Bronchial epithelial cell (primary cell): ENCODE data around the gene SORCS2. TPM values are rescaled to one million over a fixed set of nuclear protein-coding genes. Genes with fewer than 3 reads are reported as not detected.
A peak's percentile ranks its signal among the peaks of the same experiment; 100 is the strongest.

Experiments
- DNase-seq: peaks from one replicate; pipeline ENCODE4 v3.0.0-alpha.2; 2010; ENCODE audit warnings: low read depth
- FAIRE-seq: peaks from 2 replicates; lab custom pipeline; 2011; peaks lifted over from hg19 to GRCh38; lab: Jason Lieb, UNC
- H3K27me3 ChIP-seq: 2 replicates; pipeline ENCODE4 v1.5.1; 2011; ENCODE audit warnings: low read length; ENCODE audit not compliant: control insufficient read depth, insufficient read depth
- H3K36me3 ChIP-seq: 2 replicates; pipeline ENCODE4 v1.5.1; 2011; ENCODE audit warnings: low read length; ENCODE audit not compliant: control insufficient read depth, insufficient read depth
- H3K4me3 ChIP-seq: 2 replicates; pipeline ENCODE4 v1.5.1; 2011; ENCODE audit warnings: mild to moderate bottlenecking, low read depth, low read length, control low read depth
- CTCF ChIP-seq: IDR thresholded peaks from 2 replicates; pipeline ENCODE4 v1.5.1; 2011; ENCODE audit warnings: mild to moderate bottlenecking, moderate library complexity, low read length, control low read depth, inconsistent platforms; ENCODE audit not compliant: insufficient read depth, severe bottlenecking
- total RNA-seq: library from RNA; depleted of rRNA; stranded (reverse); fragments of >200 nt; gene quantifications from 2 replicates; pipeline ENCODE4 v1.2.1, GENCODE V29; 2014

Gene SORCS2
- total RNA-seq, 1 donor from 2014 or later: under 0.01 TPM

GRCh38 chr4:7411896-7412553 lies 219.7 kb downstream of the SORCS2 start:
- FAIRE-seq (no peak), DNase-seq (no peak)
- Histone ChIP-seq H3K27me3 (no peaks in the 10 kb centered on the region), H3K36me3 (no peaks in the 10 kb centered on the region), H3K4me3 (no peak overlapping the region)
- TF ChIP-seq CTCF: no peak

DNA sequence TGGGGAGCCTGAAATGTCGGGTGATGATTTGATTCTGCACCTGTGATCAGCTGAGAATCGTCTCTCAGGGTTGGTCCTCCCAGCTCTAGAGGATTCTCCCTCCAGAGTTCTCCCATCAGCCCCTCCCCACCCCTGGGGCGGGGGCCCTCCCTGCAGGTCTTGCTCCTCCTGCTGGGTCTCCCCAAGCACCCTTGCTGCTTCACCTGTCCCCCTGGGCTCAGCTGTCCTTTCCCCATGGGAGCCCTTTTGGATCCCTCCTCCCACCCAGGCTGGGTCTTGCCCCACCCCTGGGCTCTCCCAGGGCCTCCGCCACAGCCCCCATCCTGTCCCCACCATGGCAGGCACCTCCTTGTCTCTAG lies 220.2 kb downstream of the SORCS2 start:
- FAIRE-seq (peak; percentile 77), DNase-seq (no peak)
- Histone ChIP-seq H3K4me3 (no peak overlapping the region), H3K27me3 (no peaks in the 10 kb centered on the region), H3K36me3 (no peaks in the 10 kb centered on the region)
- TF ChIP-seq CTCF: no peak

DNA sequence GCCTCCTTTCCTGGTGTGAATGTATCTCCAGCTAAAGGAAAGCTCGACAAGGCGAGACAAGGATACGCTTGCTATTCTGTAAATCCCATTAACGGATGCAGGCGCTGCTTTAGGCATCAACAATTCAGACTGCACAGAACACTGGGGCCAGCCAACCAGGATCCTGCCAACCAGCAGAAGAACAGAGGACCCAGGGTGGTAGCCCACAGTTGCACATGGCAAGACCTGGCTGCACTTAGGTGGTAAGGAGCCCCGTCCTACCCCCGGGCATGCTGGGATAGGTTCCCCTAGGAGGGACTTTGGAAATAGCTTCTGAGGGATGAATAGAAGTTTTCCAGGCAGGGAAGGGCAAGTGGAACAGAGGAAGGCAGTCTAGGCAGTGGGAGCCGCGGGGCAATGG lies 221.7 kb downstream of the SORCS2 start:
- H3K27me3 ChIP-seq: no peaks in the 10 kb centered on the region
- TF ChIP-seq CTCF: no peak
- FAIRE-seq: no peak
- H3K4me3 ChIP-seq: no peak overlapping the region
- no peaks in the 10 kb centered on the region for H3K36me3 ChIP-seq
- DNase-seq: no peak

- no peaks in the 10 kb centered on the region for H3K36me3 ChIP-seq
- no peak for FAIRE-seq
- H3K4me3 ChIP-seq: no peak overlapping the region
- no peaks in the 10 kb centered on the region for H3K27me3 ChIP-seq
- no peak for TF ChIP-seq CTCF
- no peak for DNase-seq
Measured at GRCh38 chr4:7414736-7415510, 222.6 kb downstream of the SORCS2 start.

DNA sequence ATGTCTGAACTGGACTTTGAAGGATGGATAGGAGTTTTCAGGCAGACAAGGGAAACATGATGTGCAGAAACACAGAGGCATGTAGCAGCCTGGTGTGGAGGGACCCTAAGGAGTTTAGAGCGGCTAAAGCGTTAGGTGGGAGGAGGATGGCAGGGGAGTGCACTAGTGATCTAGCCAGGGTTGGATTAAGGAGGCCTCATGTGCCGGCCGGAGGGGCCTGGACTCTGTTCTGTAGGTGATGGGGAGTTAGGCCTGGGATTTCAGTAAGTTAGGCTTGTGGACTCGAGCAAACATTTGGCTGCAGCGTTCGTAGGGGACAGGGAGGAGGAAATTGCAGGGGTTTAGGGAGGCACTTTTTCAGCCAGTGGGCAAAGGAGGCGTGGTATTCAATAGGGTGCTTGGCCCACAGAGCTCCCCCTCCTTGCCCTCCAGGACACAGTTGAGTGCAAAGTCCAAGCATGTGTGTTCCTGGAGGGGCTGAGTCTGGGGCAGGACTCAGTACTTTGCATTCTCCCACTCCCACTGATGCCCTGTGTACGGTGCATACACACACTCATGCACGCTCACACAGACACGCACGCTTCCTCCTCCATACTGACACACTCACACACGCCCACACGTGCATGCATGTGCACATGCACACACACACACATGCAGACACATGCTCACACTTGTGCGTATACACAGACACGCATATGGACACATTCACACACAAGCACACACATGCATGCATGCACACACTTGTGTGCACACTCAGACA lies 223.8 kb downstream of the SORCS2 start:
- Histone ChIP-seq H3K4me3 (no peak overlapping the region), H3K36me3 (no peaks in the 10 kb centered on the region), H3K27me3 (no peaks in the 10 kb centered on the region)
- DNase-seq: no peak
- TF ChIP-seq CTCF: no peak
- FAIRE-seq: peak; percentile 50
